RPMI7951 (cell line): Measurements from ENCODE around the gene DLG5. TPM values are rescaled to one million over a fixed set of nuclear protein-coding genes. Genes with fewer than 3 reads are reported as not detected.
A peak's percentile ranks its signal among the peaks of the same experiment; 100 is the strongest.

Experiments used
- DNase-seq: peaks from one replicate; pipeline ENCODE4 v3.0.0-alpha.2; 2012; ENCODE audit warnings: low read depth
- total RNA-seq: library from RNA; depleted of rRNA; stranded (reverse); fragments of >200 nt; shearing (Covaris generic); gene quantifications from 2 replicates; pipeline ENCODE4 v1.2.3, GENCODE V29; 2014

The DLG5 gene
- total RNA-seq, 1 experiment from 2014 or later: 9.0 TPM

GRCh38 chr10:77867124-77867719 is 59.3 kb downstream of the DLG5 start:
- DNase-seq: no peak

GRCh38 chr10:77866598-77866997 is 60.0 kb downstream of the DLG5 start:
- DNase-seq: no peak

GRCh38 chr10:77865580-77866324 is 60.8 kb downstream of the DLG5 start:
- no peak for DNase-seq

DNA sequence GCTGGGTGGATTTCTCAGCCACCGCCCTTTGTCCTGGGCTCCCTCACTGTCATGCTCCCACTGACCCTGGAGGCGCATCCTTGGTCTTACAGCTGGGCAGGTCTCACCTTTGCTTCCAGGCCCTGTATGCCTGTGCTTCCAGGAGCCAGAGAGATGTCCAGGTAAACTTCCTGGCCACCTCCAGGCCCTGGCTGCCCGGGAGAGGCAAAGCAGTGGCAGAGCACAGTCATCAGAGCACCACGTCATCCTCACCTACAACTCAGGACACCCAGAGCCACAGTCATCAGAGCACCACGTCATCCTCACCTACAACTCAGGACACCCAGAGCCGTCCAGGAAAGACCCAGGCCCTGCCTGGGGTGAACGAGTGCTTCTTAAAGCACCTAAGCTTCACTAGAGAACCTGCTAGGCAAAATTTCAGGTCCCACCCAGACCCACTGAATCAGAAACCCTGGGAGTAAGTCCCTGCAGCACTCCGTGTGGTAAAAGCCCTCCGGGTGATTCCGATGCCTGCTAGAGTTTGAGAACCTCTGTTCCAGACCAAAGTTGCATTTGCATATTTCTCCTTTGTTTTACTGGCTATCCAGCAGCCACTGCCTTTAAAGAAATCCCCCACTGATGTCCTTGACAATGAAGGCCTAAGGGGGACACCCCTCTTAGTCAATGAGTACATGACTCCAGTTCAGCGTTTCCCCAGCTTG is 62.3 kb downstream of the DLG5 start:
- DNase-seq: no peak

DNA sequence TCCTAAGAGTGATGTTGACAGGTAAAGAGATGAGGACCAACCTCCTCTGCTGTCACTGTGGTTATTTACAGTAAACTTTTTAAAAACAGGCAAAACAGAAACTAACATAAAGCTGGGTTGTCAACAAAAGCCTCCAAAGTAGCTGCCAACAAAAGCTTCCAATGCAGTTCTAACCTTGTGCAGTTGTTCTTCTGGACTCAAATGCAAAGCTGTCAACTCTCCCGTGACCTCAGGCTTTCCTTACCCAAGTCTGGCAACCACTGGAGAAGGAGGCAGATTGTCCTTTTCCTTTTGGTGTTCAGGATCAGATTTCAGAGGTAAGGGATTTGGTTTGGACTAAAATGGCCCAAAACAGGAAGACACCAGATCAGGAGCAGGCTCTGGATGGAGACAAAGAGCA is 63.1 kb downstream of the DLG5 start:
- DNase-seq: no peak

DNA sequence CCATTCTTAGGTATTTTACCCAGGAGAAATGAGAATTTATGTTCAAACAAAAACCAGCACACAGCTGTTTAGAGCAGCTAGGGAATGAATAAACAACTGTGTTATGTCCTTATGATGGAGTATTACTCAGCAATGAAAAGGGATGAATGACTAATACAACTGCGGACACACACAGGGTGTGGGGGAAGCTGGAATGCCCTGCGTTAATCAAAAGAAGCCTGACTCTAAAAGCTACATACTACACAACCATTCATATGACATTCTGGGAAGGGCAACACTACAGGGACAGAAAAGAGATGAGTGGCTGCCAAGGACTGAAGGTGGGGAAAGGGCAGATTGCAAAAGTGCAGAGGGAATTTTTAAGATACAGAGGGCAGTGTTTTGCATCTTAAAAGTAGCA is 64.0 kb downstream of the DLG5 start:
- DNase-seq: no peak

DNA sequence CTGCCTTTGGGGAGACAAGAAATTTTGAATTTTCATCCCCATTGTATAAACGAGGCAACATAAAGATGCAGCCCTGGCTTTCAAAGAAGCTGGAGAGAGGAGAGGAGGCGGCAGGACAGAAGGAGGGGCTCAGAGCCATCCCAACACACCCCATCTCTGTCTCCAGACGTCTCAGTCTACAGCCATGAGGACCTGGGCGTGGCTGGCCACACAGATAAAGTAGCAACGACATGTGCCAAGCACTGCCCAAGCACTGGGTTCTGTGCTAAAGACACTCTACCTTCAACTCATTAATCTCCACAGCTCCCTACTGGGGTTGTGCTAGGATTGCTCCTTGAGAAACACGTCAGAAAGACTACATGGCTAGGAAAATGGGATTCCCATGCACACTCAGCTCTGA is 65.2 kb downstream of the DLG5 start:
- no peak for DNase-seq

- DNase-seq: no peak
Measured at GRCh38 chr10:77859865-77860282, 66.7 kb downstream of the DLG5 start.

DNA sequence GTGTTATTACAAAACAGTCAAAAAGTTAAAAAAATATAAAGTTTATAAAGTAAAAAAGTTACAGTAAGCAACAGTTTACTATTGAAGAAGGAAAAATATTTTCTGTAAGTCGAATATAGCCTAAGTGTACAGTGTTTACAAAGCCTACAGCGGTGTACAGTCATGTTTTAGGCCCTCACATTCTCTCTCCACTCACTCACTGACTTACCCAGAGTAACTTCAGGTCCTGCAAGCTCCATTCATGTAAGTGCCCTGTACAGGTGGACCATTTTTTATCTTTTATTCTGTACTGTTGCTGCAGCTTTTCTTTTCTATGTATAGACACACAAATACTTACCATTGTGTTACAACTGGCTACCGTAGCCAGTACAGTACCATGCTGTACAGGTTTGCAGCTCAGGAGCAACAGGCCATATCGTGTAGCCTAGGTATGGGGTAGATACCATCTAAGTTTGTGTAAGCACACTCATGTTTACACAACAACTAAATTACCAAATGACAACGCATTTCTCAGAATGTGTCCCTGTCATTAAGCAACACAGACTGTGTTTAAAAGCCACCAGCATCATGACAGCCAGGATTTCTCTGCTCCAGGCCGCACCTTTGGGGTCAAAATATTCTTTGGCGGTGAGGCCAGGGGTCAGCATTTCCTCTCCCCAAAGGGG is 67.2 kb downstream of the DLG5 start:
- no peak for DNase-seq

GRCh38 chr10:77857272-77857671 is 69.3 kb downstream of the DLG5 start:
- DNase-seq: no peak

DNA sequence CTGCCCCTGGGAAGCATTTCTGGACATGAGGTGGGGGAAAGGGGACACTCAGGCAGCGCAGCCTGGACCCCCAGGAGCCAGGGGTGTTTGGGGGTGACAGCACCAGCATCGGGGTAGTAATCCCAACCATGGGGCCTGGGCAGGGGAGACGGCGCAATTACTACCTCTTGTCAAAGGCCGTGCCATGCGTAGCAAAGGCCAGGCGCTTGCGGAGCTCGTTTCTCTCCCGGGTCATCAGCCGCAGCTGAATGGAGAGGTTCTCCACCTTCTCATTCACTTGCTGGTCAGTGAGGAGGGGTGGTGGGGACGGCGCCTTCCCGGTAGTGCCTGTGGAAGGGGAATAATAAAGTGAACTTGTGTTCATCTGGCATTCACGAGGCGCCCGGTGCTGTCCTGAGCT is 70.0 kb downstream of the DLG5 start:
- no peak for DNase-seq

DNA sequence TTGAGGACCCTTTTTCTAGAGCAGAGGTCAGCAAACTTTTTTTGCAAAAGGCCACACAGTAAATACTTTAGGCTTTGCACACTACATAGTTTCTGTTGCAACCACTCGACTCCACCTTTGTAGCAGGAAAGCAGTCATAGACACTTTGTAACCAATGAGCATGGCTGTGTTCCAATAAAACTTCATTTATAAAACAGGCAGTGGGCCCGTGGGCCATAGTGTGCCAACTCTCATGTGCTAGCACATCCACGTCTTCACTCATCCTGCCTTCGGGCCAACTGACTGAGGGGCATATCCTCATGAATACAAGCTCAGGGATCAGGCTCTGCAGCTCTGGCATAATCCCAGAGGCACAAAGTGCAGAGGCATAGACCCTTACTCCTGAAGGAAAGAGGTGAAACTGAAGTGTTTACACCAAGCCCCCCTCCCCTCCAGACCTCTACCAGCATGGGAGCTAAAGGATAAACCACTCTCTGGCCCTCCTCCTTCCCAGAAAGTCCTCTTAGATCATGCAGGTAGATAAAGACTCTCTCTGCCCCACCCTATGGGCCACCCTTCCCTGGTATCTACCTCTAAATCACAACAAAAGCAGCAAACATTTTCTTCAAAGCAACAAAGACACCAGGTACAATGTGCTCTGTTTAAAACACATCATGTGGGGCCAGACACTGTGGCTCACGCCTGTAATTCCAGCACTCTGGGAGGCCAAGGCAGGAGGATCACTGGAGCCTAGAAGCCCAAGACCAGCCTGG is 71.0 kb downstream of the DLG5 start:
- no peak for DNase-seq

GRCh38 chr10:77854115-77854514 is 72.4 kb downstream of the DLG5 start:
- DNase-seq: no peak

DNA sequence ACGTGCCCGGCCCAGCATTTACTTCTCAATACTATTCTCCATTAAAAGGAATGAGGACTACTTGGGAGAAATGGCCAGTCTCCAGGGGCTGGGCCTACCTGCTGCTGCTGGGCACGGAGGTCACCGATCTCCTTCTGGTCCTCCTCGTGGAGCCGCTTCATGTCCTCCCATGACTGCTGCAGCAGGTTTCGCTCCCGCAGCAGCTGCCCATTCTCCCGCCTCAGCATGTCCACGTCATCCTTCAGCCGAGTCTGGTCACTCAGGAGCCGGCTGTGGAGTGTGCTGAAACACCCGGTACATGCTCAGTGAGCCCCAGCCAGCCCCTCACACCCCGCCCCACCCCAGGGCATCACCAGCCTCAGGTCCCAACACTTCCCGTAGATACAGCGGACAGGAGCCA is 73.3 kb downstream of the DLG5 start:
- no peak for DNase-seq

- DNase-seq: no peak
Measured at GRCh38 chr10:77850620-77851231, 75.8 kb downstream of the DLG5 start.

DNA sequence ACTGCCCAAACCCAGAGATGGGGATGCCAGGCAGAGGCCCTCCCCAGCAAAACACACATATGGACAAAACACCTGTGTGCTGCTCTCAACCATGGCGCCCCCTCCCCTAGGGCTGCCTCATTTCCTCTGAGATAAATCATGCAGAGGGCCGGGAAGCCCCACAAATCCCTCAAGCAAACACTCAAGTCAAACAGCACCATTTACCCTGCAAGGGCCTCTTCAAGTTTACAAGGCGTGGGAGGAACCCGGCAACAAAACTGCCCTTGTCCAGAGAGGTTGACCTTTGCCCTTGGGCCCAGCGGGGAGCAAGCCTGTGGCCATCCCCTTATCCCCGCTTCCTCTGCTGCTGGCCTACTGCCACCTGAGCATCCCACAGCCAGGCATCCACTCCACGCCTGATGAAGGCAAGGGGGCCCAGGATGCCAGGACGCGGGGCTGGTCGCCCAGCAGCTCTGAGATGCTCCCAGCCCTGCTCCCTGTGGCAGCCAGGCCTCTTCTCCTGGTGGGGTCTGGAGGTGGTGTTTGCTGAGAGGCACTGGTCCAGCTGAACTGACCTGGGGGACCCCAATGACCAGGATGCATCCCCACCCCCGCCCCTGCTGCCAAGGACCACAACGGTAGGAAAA is 77.4 kb downstream of the DLG5 start:
- peak; percentile 10 for DNase-seq

- peak; percentile 54 for DNase-seq
Measured at GRCh38 chr10:77846718-77847311, 79.7 kb downstream of the DLG5 start.

- no peak for DNase-seq
Measured at GRCh38 chr10:77845451-77845850, 81.1 kb downstream of the DLG5 start.

GRCh38 chr10:77844713-77845445 is 81.7 kb downstream of the DLG5 start:
- peak; percentile 75 for DNase-seq

GRCh38 chr10:77844177-77844576 is 82.4 kb downstream of the DLG5 start:
- no peak for DNase-seq
